Raji (cell line): ENCODE measurements around the gene SH3RF3.

Experiments
- POLR2A ChIP-seq: IDR thresholded peaks from 2 replicates; pipeline ENCODE4 v1.6.1; 2011; ENCODE audit warnings: low read depth, low read length, control low read depth; ENCODE audit not compliant: insufficient read depth

SH3RF3 gene

GRCh38 chr2:109368798-109369197 lies 239.8 kb downstream of the SH3RF3 start:
- TF ChIP-seq POLR2A = no peak

GRCh38 chr2:109369671-109370191 lies 240.7 kb downstream of the SH3RF3 start:
- no peak for TF ChIP-seq POLR2A

GRCh38 chr2:109370399-109371035 lies 241.5 kb downstream of the SH3RF3 start:
- no peak for TF ChIP-seq POLR2A

GRCh38 chr2:109371481-109372170 lies 242.6 kb downstream of the SH3RF3 start:
- TF ChIP-seq POLR2A = no peak

- TF ChIP-seq POLR2A = no peak
Observed at GRCh38 chr2:109372171-109372568, 243.2 kb downstream of the SH3RF3 start.

- TF ChIP-seq POLR2A = no peak
Observed at GRCh38 chr2:109372614-109373013, 243.6 kb downstream of the SH3RF3 start.

GRCh38 chr2:109373791-109374547 lies 245.0 kb downstream of the SH3RF3 start:
- TF ChIP-seq POLR2A = no peak

- no peak for TF ChIP-seq POLR2A
Observed at GRCh38 chr2:109374548-109375130, 245.6 kb downstream of the SH3RF3 start.

- TF ChIP-seq POLR2A = no peak
Observed at GRCh38 chr2:109375131-109375561, 246.1 kb downstream of the SH3RF3 start.

- no peak for TF ChIP-seq POLR2A
Observed at GRCh38 chr2:109375656-109376055, 246.7 kb downstream of the SH3RF3 start.

- TF ChIP-seq POLR2A = no peak
Observed at GRCh38 chr2:109376115-109376514, 247.1 kb downstream of the SH3RF3 start.

- TF ChIP-seq POLR2A = no peak
Observed at GRCh38 chr2:109376796-109377495, 247.9 kb downstream of the SH3RF3 start.

GRCh38 chr2:109377976-109378375 lies 249.0 kb downstream of the SH3RF3 start:
- TF ChIP-seq POLR2A = no peak

- no peak for TF ChIP-seq POLR2A
Observed at GRCh38 chr2:109378682-109379081, 249.7 kb downstream of the SH3RF3 start.

GRCh38 chr2:109379507-109379906 lies 250.5 kb downstream of the SH3RF3 start:
- TF ChIP-seq POLR2A = no peak
